22Rv1 (cell line): ENCODE measurements around the gene TGFBR2.

Experiments used
- H3K27ac ChIP-seq: fragments of 450-650 bp; 2 replicates; pipeline ENCODE4 v1.5.1; 2017
- ZFX ChIP-seq: fragments of 450-650 bp; IDR thresholded peaks from 2 replicates; pipeline ENCODE4 v1.6.1; 2017; ENCODE audit warnings: antibody characterized with exemption, borderline replicate concordance
- TF ChIP-seq, protein P1 (sequence below): fragments of 450-650 bp; IDR thresholded peaks from 2 replicates; pipeline ENCODE4 v1.5.1; 2017; ENCODE audit warnings: mild to moderate bottlenecking

Gene TGFBR2

DNA sequence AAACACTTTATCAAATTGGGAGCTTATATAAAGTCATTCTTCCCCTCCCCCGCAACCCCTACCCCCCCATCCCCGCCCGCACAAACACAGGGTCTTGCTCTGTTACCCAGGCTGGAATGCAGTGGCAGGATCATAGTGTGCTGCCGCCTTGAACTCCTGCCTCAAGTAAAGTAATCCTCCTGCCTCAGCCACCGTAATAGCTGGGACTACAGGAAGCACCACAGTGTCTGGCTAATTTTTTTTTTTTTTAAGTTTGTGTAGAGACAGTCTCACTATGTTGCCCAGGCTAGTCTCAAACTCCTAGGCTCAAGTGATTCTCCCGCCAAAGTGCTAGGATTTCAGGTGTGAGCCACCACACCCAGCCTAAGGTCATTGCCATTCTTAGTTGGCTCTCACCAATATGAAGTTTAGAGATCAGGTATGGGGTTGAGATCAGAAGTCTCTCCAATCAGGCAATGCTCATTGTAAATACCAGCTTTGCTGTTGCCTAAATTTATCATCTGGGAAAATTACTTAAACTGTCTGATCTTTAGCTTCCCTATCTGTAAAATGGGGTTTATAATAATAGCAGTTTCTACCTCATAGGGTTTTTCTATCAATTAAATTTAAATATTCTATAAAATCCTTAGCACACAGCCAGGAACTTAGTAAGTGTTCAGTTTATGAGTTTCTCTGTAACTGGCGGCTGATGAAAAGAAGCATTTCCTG lies 60.3 kb downstream of the TGFBR2 start:
- no peak overlapping the region for H3K27ac ChIP-seq
- TF ChIP-seq, protein P1, sequence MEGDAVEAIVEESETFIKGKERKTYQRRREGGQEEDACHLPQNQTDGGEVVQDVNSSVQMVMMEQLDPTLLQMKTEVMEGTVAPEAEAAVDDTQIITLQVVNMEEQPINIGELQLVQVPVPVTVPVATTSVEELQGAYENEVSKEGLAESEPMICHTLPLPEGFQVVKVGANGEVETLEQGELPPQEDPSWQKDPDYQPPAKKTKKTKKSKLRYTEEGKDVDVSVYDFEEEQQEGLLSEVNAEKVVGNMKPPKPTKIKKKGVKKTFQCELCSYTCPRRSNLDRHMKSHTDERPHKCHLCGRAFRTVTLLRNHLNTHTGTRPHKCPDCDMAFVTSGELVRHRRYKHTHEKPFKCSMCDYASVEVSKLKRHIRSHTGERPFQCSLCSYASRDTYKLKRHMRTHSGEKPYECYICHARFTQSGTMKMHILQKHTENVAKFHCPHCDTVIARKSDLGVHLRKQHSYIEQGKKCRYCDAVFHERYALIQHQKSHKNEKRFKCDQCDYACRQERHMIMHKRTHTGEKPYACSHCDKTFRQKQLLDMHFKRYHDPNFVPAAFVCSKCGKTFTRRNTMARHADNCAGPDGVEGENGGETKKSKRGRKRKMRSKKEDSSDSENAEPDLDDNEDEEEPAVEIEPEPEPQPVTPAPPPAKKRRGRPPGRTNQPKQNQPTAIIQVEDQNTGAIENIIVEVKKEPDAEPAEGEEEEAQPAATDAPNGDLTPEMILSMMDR = no peak
- TF ChIP-seq ZFX = no peak

DNA sequence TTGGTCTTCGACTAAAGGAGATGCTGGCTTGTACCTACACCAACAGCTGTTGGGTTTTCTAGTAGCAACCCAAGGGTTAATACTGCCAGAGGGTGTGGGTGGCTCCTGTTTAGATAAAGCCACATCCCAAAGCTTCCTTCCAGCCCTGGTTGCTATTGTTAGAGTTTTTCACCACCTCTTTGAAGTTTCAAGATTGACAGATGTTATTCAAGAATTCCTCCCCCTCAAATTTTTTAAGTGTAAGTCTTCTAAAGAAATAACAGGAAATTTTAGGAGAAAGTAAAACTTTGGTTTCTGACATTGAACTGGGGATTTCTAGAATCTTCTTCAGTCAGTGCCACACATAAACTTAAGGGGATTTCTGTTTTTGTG lies 60.9 kb downstream of the TGFBR2 start:
- H3K27ac ChIP-seq = no peak overlapping the region
- TF ChIP-seq ZFX = no peak
- TF ChIP-seq, protein P1 = no peak

DNA sequence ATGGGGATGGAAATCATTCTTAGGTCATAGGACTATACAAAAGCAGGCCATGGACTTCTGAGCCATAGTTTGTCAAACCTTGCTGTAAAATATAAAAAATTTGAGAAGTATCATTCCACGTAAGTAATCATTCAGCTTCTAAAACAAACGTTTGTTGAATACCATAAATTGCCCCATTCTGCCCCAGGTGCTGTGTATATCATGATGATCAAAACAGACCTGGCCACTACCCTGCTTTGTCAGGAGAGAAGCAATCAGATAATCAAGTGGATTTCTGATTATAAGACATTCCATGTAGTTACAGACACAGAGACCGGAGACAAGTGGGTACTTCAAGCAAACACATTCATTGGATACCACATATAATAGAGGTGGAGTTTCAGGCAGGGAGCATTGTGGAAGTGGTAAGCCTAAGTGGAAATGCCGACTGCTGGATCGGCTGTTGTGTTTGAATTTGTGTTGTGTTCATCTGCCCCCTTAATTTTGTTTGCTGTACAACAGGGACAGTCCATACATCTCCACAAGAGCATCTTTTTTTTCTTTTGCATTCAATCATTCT lies 61.7 kb downstream of the TGFBR2 start:
- no peak overlapping the region for H3K27ac ChIP-seq
- no peak for TF ChIP-seq ZFX
- TF ChIP-seq, protein P1 = no peak

DNA sequence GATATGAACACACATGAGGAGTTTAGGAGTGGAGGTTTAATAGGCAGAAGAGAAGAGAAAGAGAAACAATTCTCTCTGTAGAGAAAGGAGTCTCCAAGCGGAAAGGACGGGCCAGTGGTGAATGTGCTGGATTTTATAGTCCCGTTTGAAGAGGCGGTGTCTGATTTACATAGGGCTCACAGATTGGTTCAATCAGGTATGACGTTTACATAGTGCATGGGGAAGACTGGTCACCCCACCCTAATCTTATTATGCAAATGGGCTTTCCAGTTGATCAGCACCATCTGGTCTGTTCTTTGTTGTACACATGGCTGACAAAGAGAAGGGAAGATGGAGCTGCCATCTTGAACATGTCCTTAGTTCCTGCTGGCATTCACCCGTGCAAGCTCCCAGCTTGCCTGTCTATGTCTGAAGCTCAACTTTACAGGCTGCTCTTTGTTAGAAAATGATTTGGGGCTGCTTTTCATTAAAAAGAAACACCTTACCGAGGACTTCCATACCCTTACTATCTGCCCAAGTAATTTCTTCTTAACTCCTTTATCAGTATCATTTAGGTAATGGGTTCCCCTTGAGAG lies 63.0 kb downstream of the TGFBR2 start:
- peak overlapping the region; percentile 12; the same call in 1 of the 2 replicates for H3K27ac ChIP-seq

GRCh38 chr3:30670292-30670691 lies 63.9 kb downstream of the TGFBR2 start:
- TF ChIP-seq, protein P1 = no peak
- no peak for TF ChIP-seq ZFX
- no peak overlapping the region for H3K27ac ChIP-seq

DNA sequence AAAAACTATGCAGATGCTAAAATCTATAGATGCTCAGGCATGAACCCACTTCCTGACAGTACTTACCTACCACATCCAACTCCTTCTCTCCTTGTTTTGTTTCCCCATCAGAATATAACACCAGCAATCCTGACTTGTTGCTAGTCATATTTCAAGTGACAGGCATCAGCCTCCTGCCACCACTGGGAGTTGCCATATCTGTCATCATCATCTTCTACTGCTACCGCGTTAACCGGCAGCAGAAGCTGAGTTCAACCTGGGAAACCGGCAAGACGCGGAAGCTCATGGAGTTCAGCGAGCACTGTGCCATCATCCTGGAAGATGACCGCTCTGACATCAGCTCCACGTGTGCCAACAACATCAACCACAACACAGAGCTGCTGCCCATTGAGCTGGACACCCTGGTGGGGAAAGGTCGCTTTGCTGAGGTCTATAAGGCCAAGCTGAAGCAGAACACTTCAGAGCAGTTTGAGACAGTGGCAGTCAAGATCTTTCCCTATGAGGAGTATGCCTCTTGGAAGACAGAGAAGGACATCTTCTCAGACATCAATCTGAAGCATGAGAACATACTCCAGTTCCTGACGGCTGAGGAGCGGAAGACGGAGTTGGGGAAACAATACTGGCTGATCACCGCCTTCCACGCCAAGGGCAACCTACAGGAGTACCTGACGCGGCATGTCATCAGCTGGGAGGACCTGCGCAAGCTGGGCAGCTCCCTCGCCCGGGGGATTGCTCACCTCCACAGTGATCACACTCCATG lies 65.3 kb downstream of the TGFBR2 start:
- TF ChIP-seq ZFX = no peak
- TF ChIP-seq, protein P1 = no peak

DNA sequence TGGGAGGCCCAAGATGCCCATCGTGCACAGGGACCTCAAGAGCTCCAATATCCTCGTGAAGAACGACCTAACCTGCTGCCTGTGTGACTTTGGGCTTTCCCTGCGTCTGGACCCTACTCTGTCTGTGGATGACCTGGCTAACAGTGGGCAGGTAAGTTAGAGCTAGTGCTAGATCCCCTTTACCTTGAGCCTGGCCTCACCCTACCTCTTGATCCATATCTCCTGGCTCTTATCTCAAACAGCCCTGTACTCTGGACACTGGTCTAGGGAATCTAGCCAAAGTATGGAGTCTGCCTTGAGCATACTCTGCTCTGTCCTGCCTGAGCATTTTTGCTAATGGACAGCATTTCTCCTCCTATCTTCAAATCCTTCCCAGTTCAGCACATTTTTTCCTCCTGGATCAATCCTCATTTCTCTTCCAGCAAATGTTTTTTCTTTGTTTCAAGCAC lies 65.9 kb downstream of the TGFBR2 start:
- H3K27ac ChIP-seq = no peak overlapping the region
- TF ChIP-seq, protein P1 = no peak
- no peak for TF ChIP-seq ZFX

More for the DNA sequence above, 65.3 kb downstream of the TGFBR2 start:
- H3K27ac ChIP-seq = no peak overlapping the region
